Ecto neural progenitor cell (in vitro differentiated cells): ENCODE data around the gene CCDC192.

Source experiments
- DNase-seq: peaks from one replicate; pipeline ENCODE4 v3.0.0-alpha.2; 2018; ENCODE audit warnings: low spot score

Gene CCDC192

GRCh38 chr5:127885176-127885575, 182.0 kb downstream of the CCDC192 start:
- DNase-seq = no peak

GRCh38 chr5:127886081-127886480, 182.9 kb downstream of the CCDC192 start:
- DNase-seq = no peak

GRCh38 chr5:127887282-127887681, 184.1 kb downstream of the CCDC192 start:
- DNase-seq = no peak

GRCh38 chr5:127891942-127892341, 188.8 kb downstream of the CCDC192 start:
- no peak for DNase-seq

DNA sequence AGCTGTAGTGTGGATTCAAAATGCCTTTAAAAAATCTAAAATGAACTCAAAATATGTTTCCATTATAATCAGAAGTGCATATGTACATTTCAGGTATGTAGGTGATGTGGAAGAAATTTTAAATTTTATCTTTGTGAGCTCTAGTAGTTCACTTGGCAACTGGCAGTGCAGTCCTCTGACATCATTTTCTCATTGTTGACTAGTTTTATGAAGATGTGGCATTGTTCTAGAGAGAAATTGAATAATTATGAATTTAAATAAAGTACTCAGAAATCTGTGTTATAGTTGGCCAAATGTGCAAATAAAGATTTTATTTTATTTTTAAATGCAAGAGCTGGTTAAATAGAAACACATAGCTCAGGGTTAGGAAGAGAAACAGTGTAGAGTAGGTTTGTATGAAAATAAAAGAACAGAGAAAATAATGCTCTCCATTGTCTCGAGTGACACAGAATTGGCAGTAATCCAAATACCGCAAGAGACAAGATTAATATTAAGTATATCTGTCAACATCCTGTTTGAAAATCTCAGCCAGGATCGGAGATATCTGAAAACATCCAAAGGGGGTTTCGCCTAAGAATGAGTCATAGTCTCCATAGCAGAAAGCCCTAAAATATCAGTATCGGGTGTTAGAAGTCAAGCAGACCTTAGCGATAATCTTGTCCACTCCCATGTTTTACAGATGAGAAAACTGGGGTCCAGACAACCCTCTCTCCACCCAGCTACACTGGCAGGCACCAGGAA, 189.4 kb downstream of the CCDC192 start:
- no peak for DNase-seq

GRCh38 chr5:127893232-127893631, 190.0 kb downstream of the CCDC192 start:
- DNase-seq = no peak

DNA sequence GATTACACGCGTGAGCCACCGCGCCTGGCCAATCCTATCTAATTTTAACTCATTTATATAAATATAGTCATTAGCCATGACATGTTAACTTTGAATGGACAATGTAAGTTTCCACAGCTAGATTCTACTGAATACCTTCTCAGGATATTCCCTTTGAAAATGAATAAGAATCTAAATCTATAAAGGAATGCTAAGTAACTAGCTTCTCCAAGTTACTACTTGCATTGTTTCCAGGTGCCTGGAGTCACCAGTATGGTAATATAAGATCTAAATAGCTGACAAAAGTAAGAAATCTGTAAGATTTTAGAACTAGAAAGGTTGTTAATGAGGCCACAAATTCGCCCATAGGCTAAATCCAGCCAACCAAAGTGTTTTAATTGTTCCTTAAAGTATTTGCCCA, 191.3 kb downstream of the CCDC192 start:
- DNase-seq = no peak

GRCh38 chr5:127898551-127899213, 195.5 kb downstream of the CCDC192 start:
- no peak for DNase-seq

DNA sequence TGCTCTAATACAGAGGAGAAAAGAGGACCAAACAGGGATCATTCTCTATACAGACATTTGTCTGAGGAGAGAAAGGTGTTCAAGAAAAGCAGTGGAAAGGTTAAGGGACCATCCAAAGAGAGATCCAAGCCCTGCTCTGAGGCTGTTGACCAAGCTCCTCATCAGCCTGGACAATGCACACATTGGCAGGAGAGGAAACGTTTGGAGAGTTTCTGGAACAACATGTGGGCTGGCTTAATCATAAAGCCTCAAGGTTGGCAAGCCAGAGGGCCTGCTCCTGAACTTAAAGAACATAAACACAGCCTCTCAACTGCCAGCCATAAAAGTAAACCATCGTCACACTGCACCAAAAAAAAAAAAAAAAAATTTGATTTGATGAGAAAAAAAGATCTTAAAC, 196.0 kb downstream of the CCDC192 start:
- DNase-seq = no peak

DNA sequence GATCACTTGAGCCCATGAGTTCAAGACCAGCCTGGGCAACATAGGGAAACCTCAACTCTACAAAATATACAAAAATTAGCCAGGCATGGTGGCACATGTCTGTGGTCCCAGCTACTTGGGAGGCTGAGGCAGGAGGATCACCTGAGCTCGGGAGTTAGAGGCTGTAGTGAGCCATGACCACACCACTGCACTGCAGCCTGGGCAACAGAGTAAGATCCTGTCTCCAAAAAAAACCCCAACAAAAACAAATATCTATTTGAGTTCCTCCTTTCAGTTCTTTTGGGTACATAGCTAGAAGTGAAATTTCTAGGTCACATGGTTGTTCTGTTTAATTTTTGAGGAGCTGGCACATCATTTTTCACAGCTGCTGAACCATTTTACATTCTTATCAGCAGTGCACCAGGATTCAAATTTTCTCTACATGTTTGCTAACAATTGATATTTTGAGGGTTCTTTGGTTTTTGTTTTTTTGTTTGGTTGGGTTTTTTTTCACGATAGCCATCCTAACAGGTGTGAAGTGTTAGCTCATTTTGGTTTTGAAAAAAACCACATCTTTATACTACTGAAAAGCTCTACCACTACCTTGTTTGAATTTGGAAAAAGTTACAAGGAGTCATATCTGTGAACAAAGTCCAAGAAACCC, 203.5 kb downstream of the CCDC192 start:
- DNase-seq = no peak

GRCh38 chr5:127907907-127908306, 204.7 kb downstream of the CCDC192 start:
- no peak for DNase-seq

- peak; percentile 50 for DNase-seq
Observed at GRCh38 chr5:127909066-127909465, 205.9 kb downstream of the CCDC192 start.

DNA sequence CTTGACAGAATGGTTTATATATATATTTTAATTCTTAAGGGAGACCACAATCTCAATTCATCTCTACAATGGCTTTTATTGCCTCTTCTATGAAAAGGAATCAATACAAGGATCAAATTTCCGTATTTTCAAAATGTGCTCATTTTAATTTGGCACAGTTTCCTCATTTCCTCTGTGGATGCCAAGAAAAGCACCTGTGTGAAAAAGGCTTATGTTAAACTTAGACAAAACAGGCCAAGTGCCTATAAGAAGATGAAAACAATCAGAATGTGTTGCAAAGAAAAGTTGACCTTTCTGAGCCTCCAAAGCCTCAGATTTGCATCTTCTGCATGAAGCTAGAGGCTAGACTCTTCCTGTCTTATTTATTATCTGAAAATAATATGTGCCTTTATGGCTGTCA, 206.6 kb downstream of the CCDC192 start:
- no peak for DNase-seq

DNA sequence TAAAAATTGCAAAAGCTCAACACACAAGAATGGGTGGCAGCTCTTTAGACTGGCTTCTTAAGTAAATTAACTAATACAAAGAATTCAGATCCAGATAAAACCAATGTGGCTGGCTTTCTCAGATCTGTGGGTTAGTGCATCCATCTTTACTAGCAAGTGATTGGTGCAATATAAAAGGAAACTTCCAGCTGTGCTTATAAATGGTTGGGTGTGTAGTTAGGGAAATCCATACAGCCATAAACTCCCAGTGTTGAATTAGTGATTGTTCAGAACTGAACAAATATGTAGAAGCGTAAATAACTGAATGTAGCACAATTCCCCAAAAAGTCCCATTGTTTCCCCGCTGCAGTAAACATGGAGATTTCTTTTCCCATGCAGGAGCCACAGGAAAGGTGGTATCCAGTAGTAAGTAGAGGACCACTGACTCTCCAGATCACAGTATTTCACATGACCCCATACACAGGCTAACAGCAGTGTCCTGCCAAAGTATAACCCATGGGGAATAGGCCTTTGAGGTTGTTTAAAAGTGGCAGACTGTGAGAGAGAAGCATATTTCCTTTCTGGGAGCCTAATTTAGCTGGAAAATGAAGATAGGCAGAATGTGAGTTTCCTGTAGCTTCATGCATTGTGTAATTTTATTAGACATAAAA, 207.2 kb downstream of the CCDC192 start:
- no peak for DNase-seq

DNA sequence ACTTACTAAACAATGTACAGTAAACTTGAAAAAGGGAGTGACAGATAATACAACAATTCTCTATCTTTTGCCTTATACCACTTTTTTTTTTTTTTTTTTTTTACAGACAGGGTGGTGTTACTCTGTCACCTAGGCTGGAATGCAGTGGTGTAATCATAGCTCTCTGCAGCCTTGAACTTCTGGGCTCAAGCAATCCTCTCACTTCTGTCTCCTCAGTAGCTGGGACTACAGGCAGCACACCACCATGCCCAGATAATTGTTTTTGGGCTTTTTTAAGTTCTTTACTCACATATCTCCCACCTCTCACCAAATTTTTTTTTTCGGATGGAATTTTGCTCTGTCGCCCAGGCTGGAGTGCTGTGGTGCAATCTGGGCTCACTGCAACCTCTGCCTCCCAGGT, 208.4 kb downstream of the CCDC192 start:
- DNase-seq = no peak

DNA sequence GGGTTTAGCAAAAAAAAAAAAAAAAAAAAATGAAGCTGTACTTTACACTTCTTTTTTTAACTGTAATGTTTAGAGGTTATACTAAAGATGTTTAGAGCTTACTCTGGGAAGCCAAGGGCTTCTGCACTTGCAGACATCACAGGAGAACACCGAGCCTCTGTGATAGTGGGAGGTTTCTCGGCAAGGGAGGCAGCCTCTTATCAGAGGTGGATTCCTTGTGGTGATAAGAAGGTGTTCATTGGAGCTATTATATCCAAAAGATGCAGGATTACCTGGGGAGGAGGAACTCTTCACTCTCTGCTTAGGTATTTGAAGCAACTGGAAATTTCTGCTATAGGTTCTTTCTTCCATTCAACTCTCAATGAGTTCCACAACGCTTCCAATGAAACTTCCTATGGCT, 209.2 kb downstream of the CCDC192 start:
- no peak for DNase-seq

- DNase-seq = no peak
Observed at GRCh38 chr5:127916885-127917573, 213.8 kb downstream of the CCDC192 start.

DNA sequence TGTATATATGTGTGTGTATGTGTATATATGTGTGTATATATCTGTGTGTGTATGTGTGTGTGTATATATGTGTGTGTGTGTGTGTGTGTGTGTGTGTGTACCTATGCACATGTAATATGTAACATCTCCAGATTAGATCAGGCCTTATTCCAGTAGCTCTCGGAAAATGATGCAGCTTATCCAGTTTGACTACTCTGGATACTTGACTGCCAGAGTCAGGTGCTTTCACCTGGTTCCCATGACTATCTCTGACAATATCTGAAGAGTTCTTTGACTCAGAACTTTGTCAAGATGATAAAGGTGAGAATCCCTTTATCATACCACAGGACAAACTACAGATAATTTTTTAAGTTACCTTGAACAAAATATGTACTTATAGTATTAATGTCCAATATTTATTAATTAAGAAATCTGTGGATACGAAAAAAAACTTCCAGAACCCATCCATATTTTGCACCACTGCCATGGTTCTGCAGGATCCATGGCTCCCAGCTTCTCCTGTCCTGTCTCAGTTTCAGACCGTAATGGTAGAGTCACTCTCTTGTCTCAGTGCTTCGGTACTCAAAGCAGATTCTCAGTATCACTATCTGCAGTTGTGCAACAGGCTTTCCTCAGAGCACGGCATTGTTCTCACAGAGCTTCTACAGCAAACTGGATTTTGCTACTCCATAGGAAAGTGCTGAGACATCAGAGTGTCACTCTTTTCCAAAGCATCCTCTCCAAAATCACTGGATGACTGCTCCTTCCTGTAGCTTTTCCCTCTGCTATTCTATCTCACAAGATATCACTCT, 216.0 kb downstream of the CCDC192 start:
- DNase-seq = no peak

DNA sequence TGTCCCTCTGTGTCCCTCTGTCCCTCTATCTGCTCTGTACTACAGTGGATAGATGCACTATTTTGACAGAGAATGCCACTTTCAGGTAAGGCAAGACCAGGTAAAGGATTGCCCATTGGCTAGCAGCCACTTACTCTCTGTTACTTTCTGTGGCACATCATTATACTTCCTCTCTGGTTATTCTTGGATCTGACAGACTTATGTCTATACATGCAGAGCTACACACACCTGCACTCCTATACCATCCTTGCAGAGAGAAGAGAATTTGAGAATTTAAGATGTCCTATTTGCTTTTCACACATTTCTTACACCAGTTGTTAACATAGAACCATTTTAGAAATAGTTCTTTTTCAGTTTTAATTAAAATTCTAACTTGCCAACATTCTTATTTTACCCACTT, 216.6 kb downstream of the CCDC192 start:
- DNase-seq = no peak

- DNase-seq = no peak
Observed at GRCh38 chr5:127920936-127921335, 217.7 kb downstream of the CCDC192 start.

DNA sequence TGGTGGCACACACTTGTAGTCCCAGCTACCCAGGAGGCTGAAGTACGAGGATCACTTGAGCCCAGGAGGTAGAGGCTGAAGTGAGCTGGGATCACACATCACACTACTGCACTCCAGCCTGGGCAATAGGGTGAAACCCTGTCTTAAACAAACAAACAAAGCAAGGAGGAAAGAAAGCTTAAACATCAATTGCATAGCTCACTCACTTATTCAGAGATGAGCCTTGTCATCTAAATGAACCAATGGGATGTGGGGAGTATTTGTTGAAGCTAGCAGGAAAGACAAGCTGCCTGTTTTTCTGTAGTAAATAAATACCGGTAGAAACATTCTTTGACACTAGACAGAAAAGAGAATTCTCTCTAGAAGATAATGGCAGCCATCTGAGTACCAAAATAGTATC, 219.4 kb downstream of the CCDC192 start:
- no peak for DNase-seq
